ENCODE results near the gene SIRT2. TPM values are rescaled to one million over a fixed set of nuclear protein-coding genes. Genes with fewer than 3 reads are reported as not detected.

The SIRT2 gene
- total and polyA plus RNA-seq, 2 of the 13 experiments (the other 11 are each of a cell fraction or from before 2014, with no cell fraction given), result 22.3 to 26.1 TPM

- TF ChIP-seq PAXIP1 (CRISPR knock-in tag; conservative IDR thresholded peaks at IDR 0.05) (peak; percentile 39; the same call in 1 of the 2 replicates), SNAPC5 (CRISPR knock-in tag; IDR thresholded peaks at IDR 0.05; ENCODE audit: borderline replicate concordance) (no peak), ZBTB25 (CRISPR knock-in tag; IDR thresholded peaks at IDR 0.05) (no peak), POLR2A (IDR thresholded peaks at IDR 0.05; ENCODE audit: insufficient read depth in 1 of 2, low read depth in 2 of 2, low read length in 2 of 2) (peak; percentile 36 to 73; a peak in 2 of 4 replicates), SP140L (CRISPR knock-in tag; IDR thresholded peaks at IDR 0.05; ENCODE audit: borderline replicate concordance) (no peak), ZNF558 (CRISPR knock-in tag; IDR thresholded peaks at IDR 0.05; ENCODE audit: borderline replicate concordance) (no peak), KDM6A (CRISPR knock-in tag; IDR thresholded peaks at IDR 0.05; ENCODE audit: low read depth) (no peak), ZNF782 (CRISPR knock-in tag; IDR thresholded peaks at IDR 0.05; ENCODE audit: borderline replicate concordance) (no peak), MAF1 (CRISPR knock-in tag; IDR thresholded peaks at IDR 0.05; ENCODE audit: borderline replicate concordance) (no peak), GFI1 (CRISPR knock-in tag; IDR thresholded peaks at IDR 0.05; ENCODE audit: borderline replicate concordance) (no peak), JUN (CRISPR knock-in tag; IDR thresholded peaks at IDR 0.05) (no peak), NR2F6 (IDR thresholded peaks at IDR 0.05) (no peak), NR2F6 (CRISPR knock-in tag; IDR thresholded peaks at IDR 0.05) (0 out of 2 replicates have a peak, but pooled peaks have one; percentile 14), JDP2 (CRISPR knock-in tag; IDR thresholded peaks at IDR 0.05; ENCODE audit: borderline replicate concordance) (no peak), BRD4 (CRISPR knock-in tag; IDR thresholded peaks at IDR 0.05) (no peak), SNAI1 (CRISPR knock-in tag; IDR thresholded peaks at IDR 0.05; ENCODE audit: borderline replicate concordance) (no peak), ZNF562 (CRISPR knock-in tag; IDR thresholded peaks at IDR 0.05; ENCODE audit: borderline replicate concordance) (no peak), ZNF784 (CRISPR knock-in tag; IDR thresholded peaks at IDR 0.05; ENCODE audit: borderline replicate concordance) (no peak; the same call in 1 of the 2 replicates), RXRA (CRISPR knock-in tag; IDR thresholded peaks at IDR 0.05) (no peak), ZNF891 (CRISPR knock-in tag; IDR thresholded peaks at IDR 0.05) (no peak; the same call in 1 of the 2 replicates), ZBTB38 (CRISPR knock-in tag; IDR thresholded peaks at IDR 0.05) (0 out of 2 replicates have a peak, but pooled peaks have one; percentile 13), ZNF256 (CRISPR knock-in tag; conservative IDR thresholded peaks at IDR 0.05) (no peak), ZSCAN31 (CRISPR knock-in tag; IDR thresholded peaks at IDR 0.05; ENCODE audit: low read depth) (no peak)
- TF ChIP-seq, protein P1, sequence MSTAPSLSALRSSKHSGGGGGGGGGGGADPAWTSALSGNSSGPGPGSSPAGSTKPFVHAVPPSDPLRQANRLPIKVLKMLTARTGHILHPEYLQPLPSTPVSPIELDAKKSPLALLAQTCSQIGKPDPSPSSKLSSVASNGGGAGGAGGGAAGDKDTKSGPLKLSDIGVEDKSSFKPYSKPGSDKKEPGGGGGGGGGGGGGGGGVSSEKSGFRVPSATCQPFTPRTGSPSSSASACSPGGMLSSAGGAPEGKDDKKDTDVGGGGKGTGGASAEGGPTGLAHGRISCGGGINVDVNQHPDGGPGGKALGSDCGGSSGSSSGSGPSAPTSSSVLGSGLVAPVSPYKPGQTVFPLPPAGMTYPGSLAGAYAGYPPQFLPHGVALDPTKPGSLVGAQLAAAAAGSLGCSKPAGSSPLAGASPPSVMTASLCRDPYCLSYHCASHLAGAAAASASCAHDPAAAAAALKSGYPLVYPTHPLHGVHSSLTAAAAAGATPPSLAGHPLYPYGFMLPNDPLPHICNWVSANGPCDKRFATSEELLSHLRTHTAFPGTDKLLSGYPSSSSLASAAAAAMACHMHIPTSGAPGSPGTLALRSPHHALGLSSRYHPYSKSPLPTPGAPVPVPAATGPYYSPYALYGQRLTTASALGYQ (CRISPR knock-in tag; IDR thresholded peaks at IDR 0.05), result no peak
Measured at GRCh38 chr19:38877781-38878574, 21.4 kb downstream of the SIRT2 start, which contains the start of gene RINL (continued).

All from HepG2 (cell line).